HG02970 (cell line): Measurements from ENCODE around the gene ZNF124.

Experiments
- ATAC-seq: cut with Tn5 transposase; IDR thresholded peaks from one replicate; pipeline ENCODE4 v1.9.1; 2021; ENCODE audit warnings: mild to moderate bottlenecking, moderate library complexity, moderate number of reproducible peaks; ENCODE audit not compliant: unreplicated experiment, low FRiP score

Gene ZNF124

DNA sequence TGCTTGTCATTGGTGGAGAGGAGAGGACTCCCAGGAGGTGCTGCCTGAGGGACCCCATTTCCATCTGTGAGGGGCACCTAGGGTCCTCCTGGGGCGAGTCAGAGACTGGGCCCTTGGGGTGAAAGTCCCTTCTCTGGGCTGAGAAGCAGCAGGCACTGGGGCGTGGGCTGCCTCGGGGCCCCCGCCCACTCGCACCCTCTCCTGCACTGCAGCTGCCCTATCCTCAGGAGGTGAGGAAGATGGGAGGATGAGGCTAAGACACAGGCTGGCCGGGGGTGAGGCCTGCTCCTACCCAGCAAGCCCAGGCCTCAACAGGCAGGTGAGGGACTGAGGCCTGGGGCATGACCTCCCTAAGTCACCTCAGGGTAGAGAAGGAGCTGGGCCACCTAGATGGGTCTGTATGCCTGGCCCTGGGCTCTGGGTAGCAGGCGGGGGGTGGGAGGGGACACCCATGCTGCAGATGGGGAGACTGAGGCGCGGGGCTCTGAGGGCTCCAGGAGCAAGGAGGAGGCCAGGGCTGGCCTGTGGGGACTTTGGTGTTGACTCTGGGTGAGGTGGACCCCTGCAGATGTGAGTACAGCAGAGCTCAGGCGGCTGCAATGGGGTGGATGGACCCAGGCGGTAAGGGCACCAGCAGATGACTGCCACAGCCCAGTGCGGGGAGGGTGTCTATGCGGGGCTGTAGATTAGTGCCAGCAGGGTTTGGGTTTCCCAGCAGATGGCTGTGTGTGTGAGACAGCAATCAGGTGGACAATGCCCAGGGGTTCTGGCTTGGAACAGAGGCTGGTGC, 57.3 kb downstream of the ZNF124 start:
- no peak for ATAC-seq

DNA sequence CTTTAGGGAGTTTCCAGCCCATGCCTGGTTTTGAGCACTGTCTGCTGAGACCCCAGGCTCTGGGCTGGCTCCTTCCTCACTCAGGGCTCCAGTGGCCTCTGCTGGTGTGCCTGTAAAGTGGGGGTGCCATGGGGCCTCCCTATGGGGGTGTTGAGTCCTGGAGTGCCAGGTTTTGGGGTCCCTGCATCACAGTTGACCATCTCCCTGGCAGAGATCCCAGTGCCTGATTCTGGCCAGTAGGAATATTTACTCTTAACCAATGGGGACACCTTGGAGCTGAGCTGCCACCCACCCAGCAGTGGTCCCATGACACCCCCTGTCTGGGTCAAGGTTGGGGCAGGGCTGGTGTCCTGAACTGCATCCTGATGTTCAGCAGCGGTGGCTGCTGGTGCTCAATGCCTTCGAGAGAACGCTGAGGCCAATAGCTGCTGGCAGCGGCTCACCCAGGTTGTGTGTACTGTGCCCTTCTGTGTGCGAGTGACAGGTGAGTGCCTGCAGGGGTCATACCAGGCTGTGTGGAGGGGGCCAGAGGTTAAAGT, 58.0 kb downstream of the ZNF124 start:
- no peak for ATAC-seq

DNA sequence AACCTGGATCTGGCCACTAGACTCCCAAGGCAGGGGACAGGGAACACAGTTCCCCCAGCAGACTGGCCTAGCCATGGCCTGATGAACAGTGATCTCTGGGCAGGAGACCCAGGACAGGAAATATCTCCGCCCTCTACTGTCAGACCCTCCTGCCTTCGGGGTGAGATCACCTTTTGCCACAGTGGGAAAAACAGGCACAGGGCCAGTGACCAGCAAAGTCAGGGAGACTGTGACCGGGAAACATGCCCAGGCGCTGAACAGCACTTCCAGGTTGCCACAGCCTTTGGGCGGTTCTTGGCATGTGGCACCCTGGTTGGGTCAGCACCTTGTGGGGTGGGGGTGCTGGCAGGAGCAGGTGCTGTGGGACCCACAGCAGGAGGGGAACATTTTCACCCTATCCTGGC, 58.7 kb downstream of the ZNF124 start:
- no peak for ATAC-seq

DNA sequence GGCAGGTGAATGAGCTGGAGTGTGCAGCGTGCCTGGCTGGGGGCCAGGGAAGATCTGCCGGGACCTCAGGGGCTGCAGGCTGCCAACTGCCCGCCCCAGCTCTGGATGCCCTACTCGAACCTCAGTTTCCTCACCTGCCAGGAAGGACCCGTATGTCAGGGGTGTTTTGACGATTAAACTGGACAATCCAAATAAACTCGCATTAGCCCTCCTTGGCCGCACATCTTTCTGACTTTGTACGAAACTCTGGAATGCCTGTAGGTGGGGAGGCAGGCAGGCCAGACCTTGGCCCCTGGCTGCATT, 59.4 kb downstream of the ZNF124 start:
- ATAC-seq: no peak

DNA sequence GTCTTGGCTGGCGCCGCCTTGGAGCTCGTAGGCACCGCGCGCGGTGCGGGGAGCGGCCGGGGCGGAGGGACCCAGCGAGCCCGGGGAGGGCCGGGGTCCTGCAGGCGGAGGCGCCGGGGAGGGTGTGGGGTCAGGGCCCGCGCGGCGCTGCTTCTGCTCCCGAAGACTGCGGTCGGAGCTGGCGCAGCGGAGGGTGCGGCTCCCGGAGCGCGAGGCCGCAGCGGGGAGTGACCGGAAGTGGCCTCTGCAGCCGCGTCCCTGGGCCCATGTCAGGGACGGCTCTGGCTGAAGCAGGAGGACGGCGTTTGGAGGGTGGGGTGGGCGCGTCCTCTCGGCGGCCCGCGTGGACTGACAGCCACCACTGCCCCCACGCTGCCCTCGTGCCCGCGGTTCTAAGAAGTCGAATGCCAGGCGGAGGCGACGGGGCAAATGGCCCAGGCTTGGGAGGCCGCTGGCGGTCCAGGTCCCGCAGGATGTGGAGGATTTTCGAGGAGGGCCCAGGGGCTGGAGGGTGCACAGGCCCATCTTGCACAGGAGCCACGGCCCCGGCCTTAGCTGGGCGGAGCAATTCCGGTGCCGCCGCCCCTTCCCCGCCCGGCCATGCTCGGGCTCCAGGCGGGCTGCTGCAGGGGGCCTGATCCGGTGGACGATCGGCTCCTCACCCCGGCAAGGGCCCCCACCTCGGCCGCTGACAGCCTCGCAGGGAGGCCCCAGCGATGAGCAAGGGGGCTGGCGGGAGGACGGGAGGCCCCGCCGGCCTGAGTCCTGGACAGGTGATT, 59.9 kb downstream of the ZNF124 start:
- ATAC-seq: no peak

DNA sequence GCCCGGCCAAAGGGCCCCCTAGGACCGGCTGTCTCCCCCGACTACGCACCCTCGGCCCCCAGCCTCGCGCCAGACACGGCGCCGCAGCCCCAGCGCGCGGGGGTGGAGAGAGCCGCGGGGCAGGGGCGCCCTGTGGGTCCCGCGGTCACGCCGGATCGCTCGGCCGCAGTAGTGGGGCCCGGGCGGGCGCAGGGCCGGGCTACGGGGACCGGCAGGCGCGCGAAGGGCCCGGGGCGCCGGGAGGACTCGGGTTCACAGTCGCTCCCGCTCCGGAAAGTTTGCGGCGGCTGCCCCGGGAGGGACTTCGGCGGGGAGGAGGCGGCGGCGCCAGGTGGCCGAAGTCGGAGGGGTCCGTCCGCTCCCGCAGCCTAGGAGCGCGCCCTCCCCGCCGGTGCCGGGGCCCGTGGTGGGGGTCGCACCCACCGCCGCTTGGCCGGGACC, 60.5 kb downstream of the ZNF124 start:
- ATAC-seq: no peak

DNA sequence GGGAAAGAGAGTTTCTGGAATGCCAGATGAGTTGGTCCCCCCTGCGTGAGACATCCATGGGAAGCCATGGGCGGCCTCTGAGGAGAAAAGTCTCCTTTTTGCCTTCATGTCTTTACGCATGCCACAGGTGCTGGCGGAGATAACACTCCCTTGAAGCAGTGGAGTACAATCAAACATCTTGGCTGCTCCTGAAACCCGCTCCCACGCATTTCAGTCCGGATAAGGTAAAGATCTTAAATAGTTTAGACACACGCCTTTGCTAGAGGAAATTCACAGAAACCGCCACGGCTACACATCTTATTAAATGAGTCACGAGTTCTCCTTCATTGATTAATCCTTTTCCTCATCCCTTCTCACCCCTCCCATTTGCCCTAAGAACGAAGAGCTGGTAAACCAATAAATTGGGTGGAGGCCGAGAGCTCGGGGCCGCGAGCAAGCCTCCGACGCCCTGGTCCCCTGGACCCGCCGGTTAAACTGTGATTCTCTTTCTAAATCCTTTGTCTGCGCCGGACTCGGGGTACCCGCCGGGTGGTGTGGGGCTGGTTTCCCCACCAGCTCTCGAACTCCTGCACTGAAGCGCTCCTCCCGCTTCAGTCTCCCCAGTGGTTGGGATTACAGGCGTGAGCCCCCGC, 61.1 kb downstream of the ZNF124 start:
- ATAC-seq: no peak

DNA sequence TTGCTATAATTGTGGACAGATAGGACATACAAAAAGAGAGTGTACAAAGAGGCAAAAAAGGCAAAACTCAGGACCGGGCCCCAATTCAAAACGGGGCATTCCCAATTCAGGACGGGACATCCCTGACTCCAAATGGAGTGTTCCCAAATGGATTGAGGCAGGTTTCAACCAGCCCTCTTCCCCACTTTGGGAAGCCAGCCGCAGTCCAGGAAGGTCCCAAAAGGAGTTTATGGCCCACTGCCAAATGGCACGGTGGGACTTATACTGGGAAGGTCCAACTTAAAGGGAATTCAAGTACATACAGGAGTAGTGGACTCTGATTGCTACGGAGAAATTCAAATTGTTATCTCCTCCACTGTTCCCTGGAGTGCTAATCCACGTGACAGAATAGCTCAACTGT, 64.1 kb downstream of the ZNF124 start:
- ATAC-seq: no peak

DNA sequence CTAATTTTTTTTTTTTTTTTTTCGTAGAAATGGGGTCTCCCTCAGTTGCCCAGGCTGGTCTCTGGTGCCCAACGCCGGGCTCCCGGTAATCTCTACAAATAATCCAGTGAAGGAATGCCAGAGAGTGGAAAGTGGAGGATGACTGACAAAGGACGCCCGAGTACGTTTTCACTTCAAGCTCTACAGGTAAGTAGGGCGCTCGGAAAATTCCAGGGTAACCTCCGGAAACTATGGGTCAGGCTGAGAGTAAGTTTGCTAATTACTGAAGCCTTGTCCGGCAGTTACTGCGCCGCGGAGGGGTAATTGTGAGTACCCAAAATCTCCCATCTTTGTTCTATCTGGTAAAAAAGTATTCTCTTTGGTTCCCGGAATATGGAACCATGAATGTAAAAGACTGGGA, 65.9 kb downstream of the ZNF124 start:
- no peak for ATAC-seq
